Fibroblast of lung (primary cell): ENCODE results near the gene IZUMO4.

Experiments used
- EZH2 ChIP-seq: IDR thresholded peaks from 2 replicates; pipeline ENCODE4 v1.5.1; 2012; ENCODE audit warnings: low read length, control low read depth, mild to moderate bottlenecking; ENCODE audit errors: missing control alignments
- TF ChIP-seq, protein P1 (sequence below), 2 donors: IDR thresholded peaks in 1 of 2; conservative IDR thresholded peaks in 1 of 2; 1 replicate in 1 of 2; 2 replicates in 1 of 2; pipeline ENCODE4 v1.5.1; 2011 to 2012; ENCODE audit warnings: low read length in 2 of 2, control low read depth in 1 of 2, inconsistent platforms in 1 of 2, low read depth in 1 of 2, mild to moderate bottlenecking in 1 of 2

DNA sequence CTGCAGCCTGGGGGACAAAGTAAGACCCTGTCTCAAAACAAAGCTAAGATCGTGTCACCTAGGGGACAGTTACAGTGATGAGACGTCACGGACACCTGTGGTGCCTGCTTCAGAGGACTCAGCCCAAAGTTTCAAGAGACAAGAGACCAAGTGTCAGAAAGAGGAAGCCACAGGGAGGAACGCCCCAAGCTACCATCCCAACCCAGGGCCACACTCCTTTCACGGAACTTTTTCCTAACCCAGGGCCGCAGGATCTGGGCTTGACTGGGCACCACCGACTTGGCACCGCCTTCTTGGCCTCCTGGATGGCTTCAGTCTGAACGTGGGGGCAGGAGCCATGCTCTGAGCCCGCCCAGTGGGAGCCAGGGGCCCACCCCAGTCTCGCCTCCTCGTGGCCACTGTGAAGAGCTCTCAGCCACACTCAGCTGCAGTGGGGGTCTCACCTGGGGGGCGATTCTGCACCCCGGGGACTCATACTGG lies 9.1 kb upstream of the IZUMO4 start:
- TF ChIP-seq, protein P1, sequence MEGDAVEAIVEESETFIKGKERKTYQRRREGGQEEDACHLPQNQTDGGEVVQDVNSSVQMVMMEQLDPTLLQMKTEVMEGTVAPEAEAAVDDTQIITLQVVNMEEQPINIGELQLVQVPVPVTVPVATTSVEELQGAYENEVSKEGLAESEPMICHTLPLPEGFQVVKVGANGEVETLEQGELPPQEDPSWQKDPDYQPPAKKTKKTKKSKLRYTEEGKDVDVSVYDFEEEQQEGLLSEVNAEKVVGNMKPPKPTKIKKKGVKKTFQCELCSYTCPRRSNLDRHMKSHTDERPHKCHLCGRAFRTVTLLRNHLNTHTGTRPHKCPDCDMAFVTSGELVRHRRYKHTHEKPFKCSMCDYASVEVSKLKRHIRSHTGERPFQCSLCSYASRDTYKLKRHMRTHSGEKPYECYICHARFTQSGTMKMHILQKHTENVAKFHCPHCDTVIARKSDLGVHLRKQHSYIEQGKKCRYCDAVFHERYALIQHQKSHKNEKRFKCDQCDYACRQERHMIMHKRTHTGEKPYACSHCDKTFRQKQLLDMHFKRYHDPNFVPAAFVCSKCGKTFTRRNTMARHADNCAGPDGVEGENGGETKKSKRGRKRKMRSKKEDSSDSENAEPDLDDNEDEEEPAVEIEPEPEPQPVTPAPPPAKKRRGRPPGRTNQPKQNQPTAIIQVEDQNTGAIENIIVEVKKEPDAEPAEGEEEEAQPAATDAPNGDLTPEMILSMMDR (conservative IDR thresholded peaks at IDR 0.05 in 1 of 2, IDR thresholded peaks at IDR 0.05 in 1 of 2; ENCODE audit: low read depth in 1 of 2, low read length in 2 of 2), result no peak
- no peak for TF ChIP-seq EZH2
